HepG2 (cell line): Measurements from ENCODE around the gene GPATCH4. TPM values are rescaled to one million over a fixed set of nuclear protein-coding genes. Genes with fewer than 3 reads are reported as not detected.

Experiments used
- FOXM1 ChIP-seq: sonication (generic); formaldehyde crosslinking; IDR thresholded peaks from 2 replicates; pipeline ENCODE4 v1.5.0; 2020; ENCODE audit warnings: missing genetic modification reagents
- GATAD1 ChIP-seq: IDR thresholded peaks from 2 replicates; pipeline ENCODE4 v1.6.1; 2016; ENCODE audit warnings: missing genetic modification reagents, missing compliant biosample characterization
- HNRNPUL1 ChIP-seq: fragments of 200-400 bp; formaldehyde crosslinking; IDR thresholded peaks from 2 replicates; pipeline ENCODE4 v1.6.1; 2017; ENCODE audit warnings: low read depth, mild to moderate bottlenecking, low read length, moderate library complexity
- MAFG ChIP-seq: sonication (generic); formaldehyde crosslinking; IDR thresholded peaks from 2 replicates; pipeline ENCODE4 v1.5.1; 2020; ENCODE audit warnings: mild to moderate bottlenecking, missing genetic modification reagents
- MIER3 ChIP-seq: IDR thresholded peaks from 2 replicates; pipeline ENCODE4 v1.6.1; 2016; ENCODE audit warnings: missing compliant biosample characterization, borderline replicate concordance
- MZF1 ChIP-seq: sonication (generic); formaldehyde crosslinking; IDR thresholded peaks from 2 replicates; pipeline ENCODE4 v1.8.1; 2023; ENCODE audit warnings: mild to moderate bottlenecking, missing genetic modification reagents, borderline replicate concordance
- NCOA1 ChIP-seq: sonication (generic); formaldehyde crosslinking; IDR thresholded peaks from 2 replicates; pipeline ENCODE4 v1.9.0; 2021; ENCODE audit warnings: missing genetic modification reagents
- NRL ChIP-seq: sonication (generic); formaldehyde crosslinking; IDR thresholded peaks from 2 replicates; pipeline ENCODE4 v1.5.0; 2020; ENCODE audit warnings: missing genetic modification reagents, mild to moderate bottlenecking, moderate library complexity, borderline replicate concordance
- SALL2 ChIP-seq: sonication (generic); formaldehyde crosslinking; IDR thresholded peaks from 2 replicates; pipeline ENCODE4 v1.8.1; 2023; ENCODE audit warnings: mild to moderate bottlenecking, missing genetic modification reagents, inconsistent platforms
- SAP130 ChIP-seq: IDR thresholded peaks from 2 replicates; pipeline ENCODE4 v1.6.1; 2016; ENCODE audit warnings: low read depth
- TBL1XR1 ChIP-seq: fragments of 150-350 bp; IDR thresholded peaks from 2 replicates; pipeline ENCODE4 v1.6.1; 2014; ENCODE audit warnings: borderline replicate concordance, low read length; ENCODE audit not compliant: partially characterized antibody
- ZNF10 ChIP-seq: sonication (generic); formaldehyde crosslinking; IDR thresholded peaks from 2 replicates; pipeline ENCODE4 v1.4.0; 2020; ENCODE audit warnings: mild to moderate bottlenecking, low read depth, missing genetic modification reagents, borderline replicate concordance
- ZNF101 ChIP-seq: sonication (generic); formaldehyde crosslinking; IDR thresholded peaks from 2 replicates; pipeline ENCODE4 v1.4.0; 2020; ENCODE audit warnings: mild to moderate bottlenecking, low read depth, missing genetic modification reagents, borderline replicate concordance
- ZNF207 ChIP-seq: fragments of 450-650 bp; IDR thresholded peaks from 2 replicates; pipeline ENCODE4 v1.6.1; 2016; ENCODE audit warnings: antibody characterized with exemption, borderline replicate concordance
- ZNF383 ChIP-seq: sonication (generic); formaldehyde crosslinking; IDR thresholded peaks from 2 replicates; pipeline ENCODE4 v1.4.0; 2020; ENCODE audit warnings: missing genetic modification reagents, mild to moderate bottlenecking, borderline replicate concordance
- ZNF615 ChIP-seq: sonication (generic); formaldehyde crosslinking; IDR thresholded peaks from 2 replicates; pipeline ENCODE4 v1.5.0; 2020; ENCODE audit warnings: mild to moderate bottlenecking, missing genetic modification reagents, borderline replicate concordance
- ZNF616 ChIP-seq: sonication (generic); formaldehyde crosslinking; IDR thresholded peaks from 2 replicates; pipeline ENCODE4 v1.5.0; 2020; ENCODE audit warnings: low read depth, mild to moderate bottlenecking, missing genetic modification reagents
- ZNF672 ChIP-seq: sonication (generic); formaldehyde crosslinking; IDR thresholded peaks from 2 replicates; pipeline ENCODE4 v1.8.1; 2022; ENCODE audit warnings: missing genetic modification reagents
- ZNF737 ChIP-seq: sonication (generic); formaldehyde crosslinking; IDR thresholded peaks from 2 replicates; pipeline ENCODE4 v1.5.0; 2020; ENCODE audit warnings: missing genetic modification reagents, mild to moderate bottlenecking, borderline replicate concordance
- ZNF766 ChIP-seq: sonication (generic); formaldehyde crosslinking; IDR thresholded peaks from 2 replicates; pipeline ENCODE4 v1.5.0; 2020; ENCODE audit warnings: missing genetic modification reagents, borderline replicate concordance
- ZNF780A ChIP-seq: sonication (generic); formaldehyde crosslinking; IDR thresholded peaks from 2 replicates; pipeline ENCODE4 v1.8.0; 2022; ENCODE audit warnings: mild to moderate bottlenecking, missing genetic modification reagents, moderate library complexity
- ZNF891 ChIP-seq: sonication (generic); formaldehyde crosslinking; IDR thresholded peaks from 2 replicates; pipeline ENCODE4 v1.5.0; 2020; ENCODE audit warnings: mild to moderate bottlenecking, missing genetic modification reagents
- polyA plus RNA-seq, 8 experiments: library from polyadenylated mRNA; depleted of rRNA in 3 of 8; stranded (reverse) in 7 of 8; unstranded in 1 of 8; fragments of >200 nt; fragmentation: Illumina TruSeq in 4 of 8; extraction: Trizol in 4 of 8; gene quantifications; 2 replicates each; pipeline versions ENCODE4 v1.2.1 to v1.2.3, GENCODE V29; 2011 to 2016; ENCODE audit warnings: low read depth in 4 of 8, missing spikeins in 1 of 8, mixed read lengths in 1 of 8; ENCODE audit not compliant: insufficient read depth in 1 of 8
- total RNA-seq, 5 experiments: library from RNA; depleted of rRNA; stranded (reverse); fragments of >200 nt; fragmentation: Illumina TruSeq; extraction: Trizol; gene quantifications; 2 replicates each; pipeline ENCODE4 v1.2.3, GENCODE V29; 2016; ENCODE audit warnings: low read depth in 1 of 5
- TF ChIP-seq, protein P1 (sequence below), 2 experiments: sonication (generic) in 1 of 2; formaldehyde crosslinking in 1 of 2; IDR thresholded peaks; 2 replicates each; pipeline versions ENCODE4 v1.6.1 to v1.9.0; 2014 to 2022; ENCODE audit warnings: antibody characterized with exemption in 1 of 2, borderline replicate concordance in 1 of 2, inconsistent platforms in 1 of 2, low read depth in 1 of 2, missing genetic modification reagents in 1 of 2
- TF ChIP-seq, protein P2 (sequence below): sonication (generic); formaldehyde crosslinking; IDR thresholded peaks from 2 replicates; pipeline ENCODE4 v1.5.0; 2020; ENCODE audit warnings: mild to moderate bottlenecking, missing genetic modification reagents, moderate library complexity

GPATCH4 gene
- total and polyA plus RNA-seq, 2 of the 13 experiments (the other 11 are each of a cell fraction or from before 2014, with no cell fraction given): 19.2 to 37.9 TPM

- TF ChIP-seq ZNF780A: no peak
- TF ChIP-seq MAFG (CRISPR knock-in tag): no peak
- TF ChIP-seq, protein P1, sequence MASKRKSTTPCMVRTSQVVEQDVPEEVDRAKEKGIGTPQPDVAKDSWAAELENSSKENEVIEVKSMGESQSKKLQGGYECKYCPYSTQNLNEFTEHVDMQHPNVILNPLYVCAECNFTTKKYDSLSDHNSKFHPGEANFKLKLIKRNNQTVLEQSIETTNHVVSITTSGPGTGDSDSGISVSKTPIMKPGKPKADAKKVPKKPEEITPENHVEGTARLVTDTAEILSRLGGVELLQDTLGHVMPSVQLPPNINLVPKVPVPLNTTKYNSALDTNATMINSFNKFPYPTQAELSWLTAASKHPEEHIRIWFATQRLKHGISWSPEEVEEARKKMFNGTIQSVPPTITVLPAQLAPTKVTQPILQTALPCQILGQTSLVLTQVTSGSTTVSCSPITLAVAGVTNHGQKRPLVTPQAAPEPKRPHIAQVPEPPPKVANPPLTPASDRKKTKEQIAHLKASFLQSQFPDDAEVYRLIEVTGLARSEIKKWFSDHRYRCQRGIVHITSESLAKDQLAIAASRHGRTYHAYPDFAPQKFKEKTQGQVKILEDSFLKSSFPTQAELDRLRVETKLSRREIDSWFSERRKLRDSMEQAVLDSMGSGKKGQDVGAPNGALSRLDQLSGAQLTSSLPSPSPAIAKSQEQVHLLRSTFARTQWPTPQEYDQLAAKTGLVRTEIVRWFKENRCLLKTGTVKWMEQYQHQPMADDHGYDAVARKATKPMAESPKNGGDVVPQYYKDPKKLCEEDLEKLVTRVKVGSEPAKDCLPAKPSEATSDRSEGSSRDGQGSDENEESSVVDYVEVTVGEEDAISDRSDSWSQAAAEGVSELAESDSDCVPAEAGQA (IDR thresholded peaks at IDR 0.05; ENCODE audit: low read depth): no peak
- TF ChIP-seq, protein P1 (CRISPR knock-in tag; IDR thresholded peaks at IDR 0.05; ENCODE audit: borderline replicate concordance): no peak
- TF ChIP-seq MZF1 (CRISPR knock-in tag): no peak
- TF ChIP-seq ZNF616 (CRISPR knock-in tag): no peak
- no peak for TF ChIP-seq FOXM1 (CRISPR knock-in tag)
- TF ChIP-seq ZNF10: no peak
- TF ChIP-seq SAP130 (CRISPR knock-in tag): no peak
- TF ChIP-seq ZNF615: no peak
- TF ChIP-seq, protein P2, sequence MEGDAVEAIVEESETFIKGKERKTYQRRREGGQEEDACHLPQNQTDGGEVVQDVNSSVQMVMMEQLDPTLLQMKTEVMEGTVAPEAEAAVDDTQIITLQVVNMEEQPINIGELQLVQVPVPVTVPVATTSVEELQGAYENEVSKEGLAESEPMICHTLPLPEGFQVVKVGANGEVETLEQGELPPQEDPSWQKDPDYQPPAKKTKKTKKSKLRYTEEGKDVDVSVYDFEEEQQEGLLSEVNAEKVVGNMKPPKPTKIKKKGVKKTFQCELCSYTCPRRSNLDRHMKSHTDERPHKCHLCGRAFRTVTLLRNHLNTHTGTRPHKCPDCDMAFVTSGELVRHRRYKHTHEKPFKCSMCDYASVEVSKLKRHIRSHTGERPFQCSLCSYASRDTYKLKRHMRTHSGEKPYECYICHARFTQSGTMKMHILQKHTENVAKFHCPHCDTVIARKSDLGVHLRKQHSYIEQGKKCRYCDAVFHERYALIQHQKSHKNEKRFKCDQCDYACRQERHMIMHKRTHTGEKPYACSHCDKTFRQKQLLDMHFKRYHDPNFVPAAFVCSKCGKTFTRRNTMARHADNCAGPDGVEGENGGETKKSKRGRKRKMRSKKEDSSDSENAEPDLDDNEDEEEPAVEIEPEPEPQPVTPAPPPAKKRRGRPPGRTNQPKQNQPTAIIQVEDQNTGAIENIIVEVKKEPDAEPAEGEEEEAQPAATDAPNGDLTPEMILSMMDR (CRISPR knock-in tag): peak; percentile 79
- no peak for TF ChIP-seq ZNF766 (CRISPR knock-in tag)
- TF ChIP-seq SALL2 (CRISPR knock-in tag): no peak
- no peak for TF ChIP-seq NCOA1 (CRISPR knock-in tag)
- no peak for TF ChIP-seq ZNF672 (CRISPR knock-in tag)
- no peak for TF ChIP-seq HNRNPUL1
- TF ChIP-seq NRL: 0 out of 2 replicates have a peak, but pooled peaks have one; percentile 2
- TF ChIP-seq GATAD1 (CRISPR knock-in tag): no peak
- TF ChIP-seq ZNF101 (CRISPR knock-in tag): no peak
- no peak for TF ChIP-seq ZNF207
- no peak for TF ChIP-seq ZNF383 (CRISPR knock-in tag)
- TF ChIP-seq TBL1XR1: no peak
- TF ChIP-seq ZNF737: 0 out of 2 replicates have a peak, but pooled peaks have one; percentile 24
- TF ChIP-seq ZNF891 (CRISPR knock-in tag): no peak
- no peak for TF ChIP-seq MIER3 (CRISPR knock-in tag)
Measured at GRCh38 chr1:156625436-156626078, 24.3 kb upstream of the GPATCH4 start (continued).
